ENCODE data around the gene BSN.

The BSN gene

GRCh38 chr3:49629866-49630265, 75.6 kb downstream of the BSN start:
- no peak for DNase-seq

- no peak for DNase-seq
Measured at GRCh38 chr3:49630784-49631183, 76.5 kb downstream of the BSN start.

- DNase-seq = no peak
Measured at GRCh38 chr3:49634736-49635135, 80.5 kb downstream of the BSN start.

- DNase-seq = no peak
Measured at GRCh38 chr3:49636883-49637609, 82.8 kb downstream of the BSN start.

- no peak for DNase-seq
Measured at GRCh38 chr3:49638445-49638844, 84.2 kb downstream of the BSN start.

- DNase-seq = no peak
Measured at GRCh38 chr3:49639551-49639950, 85.3 kb downstream of the BSN start.

GRCh38 chr3:49641292-49641691, 87.0 kb downstream of the BSN start:
- no peak for DNase-seq

- no peak for DNase-seq
Measured at GRCh38 chr3:49641921-49642707, 87.8 kb downstream of the BSN start.

- no peak for DNase-seq
Measured at GRCh38 chr3:49642708-49643145, 88.5 kb downstream of the BSN start.

GRCh38 chr3:49644684-49645083, 90.4 kb downstream of the BSN start:
- no peak for DNase-seq

- no peak for DNase-seq
Measured at GRCh38 chr3:49646236-49646635, 92.0 kb downstream of the BSN start.

- no peak for DNase-seq
Measured at GRCh38 chr3:49647741-49648140, 93.5 kb downstream of the BSN start.

- DNase-seq = no peak
Measured at GRCh38 chr3:49648354-49649019, 94.2 kb downstream of the BSN start.

GRCh38 chr3:49649576-49649975, 95.3 kb downstream of the BSN start:
- DNase-seq = no peak

GRCh38 chr3:49650177-49650576, 95.9 kb downstream of the BSN start:
- DNase-seq = no peak

- DNase-seq = no peak
Measured at GRCh38 chr3:49650637-49651036, 96.4 kb downstream of the BSN start.

GRCh38 chr3:49652218-49652902, 98.1 kb downstream of the BSN start:
- DNase-seq = no peak

- no peak for DNase-seq
Measured at GRCh38 chr3:49652903-49653415, 98.7 kb downstream of the BSN start.

GRCh38 chr3:49653621-49654020, 99.3 kb downstream of the BSN start:
- no peak for DNase-seq

GRCh38 chr3:49654176-49654825, 100.0 kb downstream of the BSN start:
- DNase-seq = no peak

GRCh38 chr3:49654955-49655556, 100.8 kb downstream of the BSN start:
- no peak for DNase-seq

- DNase-seq = no peak
Measured at GRCh38 chr3:49655731-49656285, 101.5 kb downstream of the BSN start.

Measured in activated naive CD4-positive, alpha-beta T cell (primary cell).